Measurements from ENCODE around the gene DNLZ. TPM values are rescaled to one million over a fixed set of nuclear protein-coding genes. Genes with fewer than 3 reads are reported as not detected.

DNLZ gene
- total and polyA plus RNA-seq, 2 donors (not counting 1 experiment from before 2014, with no cell fraction given): 23.0 to 42.0 TPM

GRCh38 chr9:136392538-136393449 is 29.2 kb upstream of the DNLZ start:
- H3K36me3 ChIP-seq (replicated peaks in 1 of 2; ENCODE audit: control extremely low read depth in 1 of 2, control insufficient read depth in 1 of 2, extremely low read depth in 1 of 2, insufficient read depth in 2 of 2, low read length in 1 of 2): peaks cover 1 to 81% of the 10 kb centered on the region in 2 experiments
- H3K27me3 Mint-ChIP-seq: no peaks in the 10 kb centered on the region

More at GRCh38 chr9:136392538-136393449, 29.2 kb upstream of the DNLZ start:
- Histone ChIP-seq H3K27me3 (replicated peaks in 1 of 4; ENCODE audit: control extremely low read depth in 1 of 4, control insufficient read depth in 3 of 4, insufficient read depth in 4 of 4, low read length in 3 of 4) (no peaks in the 10 kb centered on the region), H4K20me1 (ENCODE audit: control insufficient read depth, insufficient read depth, low read length, poor library complexity, severe bottlenecking) (peaks cover 8% of the 10 kb centered on the region), H3K79me2 (ENCODE audit: control insufficient read depth, insufficient read depth, low read length) (peaks cover 15% of the 10 kb centered on the region), H3K4me2 (replicated peaks; ENCODE audit: low read depth, low read length, poor library complexity, severe bottlenecking) (no peak overlapping the region), H3K27ac (ENCODE audit: low read length in 2 of 2) (no peak overlapping the region), H3K4me1 (ENCODE audit: control insufficient read depth in 2 of 2, insufficient read depth in 2 of 2, low read length in 2 of 2) (no peaks in the 10 kb centered on the region), H3K9ac (ENCODE audit: low read length) (no peak overlapping the region), H3K4me3 (ENCODE audit: control extremely low read depth in 1 of 5, extremely low read depth in 1 of 5, insufficient read depth in 1 of 5, low read depth in 2 of 5, low read length in 4 of 5) (no peak overlapping the region), H3K9me3 (ENCODE audit: control extremely low read depth in 1 of 3, control insufficient read depth in 2 of 3, insufficient read depth in 1 of 3, low read length in 2 of 3) (no peaks in the 10 kb centered on the region), H2AFZ (ENCODE audit: insufficient read depth, low read depth, low read length, poor library complexity, severe bottlenecking) (no peak overlapping the region)
- Mint-ChIP-seq H3K9me3 (ENCODE audit: insufficient read depth) (no peaks in the 10 kb centered on the region), H3K4me1 (no peaks in the 10 kb centered on the region), H3K27ac (no peak overlapping the region), H3K4me3 (no peak overlapping the region)
- intact Hi-C loops (cut with micrococcal nuclease): no loop called here
- POLR2A ChIA-PET: interaction anchor here (1.1 kb wide), 1 partner anchor 11 kb away, joined by 3 read pairs; no protein-coding TSS in a partner anchor
- ATAC-seq (ENCODE audit: low read depth): no peak
- TF ChIP-seq CTCF (IDR thresholded peaks at IDR 0.05) (no peak), EZH2 (IDR thresholded peaks at IDR 0.05; ENCODE audit: borderline replicate concordance, insufficient read depth, low read depth, low read length, poor library complexity, severe bottlenecking) (no peak)
- CTCF ChIA-PET: no interaction called here
- WGBS (ENCODE audit: insufficient coverage): 91% methylated on average over 21 of the region's 21 CpGs
- no peak for DNase-seq
